Stimulated activated CD4-positive, alpha-beta T cell treated with anti-CD3 and anti-CD28 coated beads, Interleukin-1b, Interleukin-23, amount 100 ng/mL, for 1 hour (primary cell): ENCODE measurements around the gene KLF17.

Source experiments
- DNase-seq, 2 donors: peaks; one replicate each; pipeline ENCODE4 v3.0.0-alpha.2; 2020; ENCODE audit warnings: low read depth in 2 of 2

KLF17 gene, protein sequence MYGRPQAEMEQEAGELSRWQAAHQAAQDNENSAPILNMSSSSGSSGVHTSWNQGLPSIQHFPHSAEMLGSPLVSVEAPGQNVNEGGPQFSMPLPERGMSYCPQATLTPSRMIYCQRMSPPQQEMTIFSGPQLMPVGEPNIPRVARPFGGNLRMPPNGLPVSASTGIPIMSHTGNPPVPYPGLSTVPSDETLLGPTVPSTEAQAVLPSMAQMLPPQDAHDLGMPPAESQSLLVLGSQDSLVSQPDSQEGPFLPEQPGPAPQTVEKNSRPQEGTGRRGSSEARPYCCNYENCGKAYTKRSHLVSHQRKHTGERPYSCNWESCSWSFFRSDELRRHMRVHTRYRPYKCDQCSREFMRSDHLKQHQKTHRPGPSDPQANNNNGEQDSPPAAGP

DNA sequence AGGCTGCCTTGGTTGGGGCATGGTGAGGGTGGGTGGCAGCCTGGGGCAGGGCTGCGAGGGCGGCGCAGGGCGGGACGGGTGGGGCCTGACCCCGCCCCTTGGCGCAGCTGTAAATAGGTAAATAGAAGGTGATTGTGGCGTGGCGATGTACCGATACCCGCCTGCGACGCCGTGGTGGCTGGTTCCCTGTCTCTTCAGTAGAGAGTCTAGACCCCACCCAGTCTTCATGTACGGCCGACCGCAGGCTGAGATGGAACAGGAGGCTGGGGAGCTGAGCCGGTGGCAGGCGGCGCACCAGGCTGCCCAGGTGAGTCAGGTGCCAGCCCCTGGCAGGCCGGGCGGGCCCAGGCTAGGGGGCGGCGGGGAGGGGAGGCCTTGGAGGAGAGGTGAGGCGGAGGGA, at the start of gene KLF17:
Gene KLF17 (plus strand): TSS at position 140 of the 400 bp plus-strand sequence. CDS start 87 bp downstream, at position 227.
- DNase-seq = no peak

DNA sequence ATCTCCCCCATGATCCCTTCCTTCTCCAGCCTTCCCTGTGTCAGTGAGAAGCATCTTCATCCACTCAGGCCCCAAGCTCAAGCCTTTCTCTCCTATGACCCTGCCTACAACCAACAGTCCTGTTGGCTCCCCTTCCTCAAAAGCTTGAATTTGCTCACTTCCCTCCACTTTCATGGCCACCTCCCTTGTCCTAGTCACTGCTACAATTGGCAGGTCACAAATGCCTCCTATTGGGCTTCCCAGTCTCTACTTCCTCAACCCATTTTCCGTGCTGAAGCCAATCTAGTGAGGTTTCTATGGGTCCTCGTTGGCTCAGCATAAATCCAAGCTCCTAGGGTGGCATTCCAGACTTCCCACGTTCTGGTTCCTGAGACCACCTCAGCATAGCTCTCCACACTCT, 47.2 kb upstream of the KLF17 start:
- no peak for DNase-seq

DNA sequence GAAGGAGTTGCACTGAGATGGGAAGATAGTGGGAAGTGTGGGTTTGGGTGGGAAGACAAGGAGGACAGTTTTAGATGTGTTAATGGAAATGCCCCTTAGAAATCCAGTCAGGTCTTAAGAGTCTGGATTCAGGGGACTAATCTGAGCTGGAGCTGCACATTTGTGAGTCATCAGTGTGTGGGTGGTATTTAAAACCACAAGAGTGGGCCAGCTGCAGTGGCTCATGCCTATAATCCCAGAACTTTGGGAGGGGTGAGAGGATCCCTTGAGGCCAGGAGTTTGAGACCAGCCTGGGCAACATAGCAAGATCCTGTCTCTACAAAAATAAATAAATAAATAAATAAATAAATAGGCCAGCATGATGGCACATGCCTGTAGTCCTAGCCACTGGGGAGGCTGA, 46.4 kb upstream of the KLF17 start:
- DNase-seq = no peak

DNA sequence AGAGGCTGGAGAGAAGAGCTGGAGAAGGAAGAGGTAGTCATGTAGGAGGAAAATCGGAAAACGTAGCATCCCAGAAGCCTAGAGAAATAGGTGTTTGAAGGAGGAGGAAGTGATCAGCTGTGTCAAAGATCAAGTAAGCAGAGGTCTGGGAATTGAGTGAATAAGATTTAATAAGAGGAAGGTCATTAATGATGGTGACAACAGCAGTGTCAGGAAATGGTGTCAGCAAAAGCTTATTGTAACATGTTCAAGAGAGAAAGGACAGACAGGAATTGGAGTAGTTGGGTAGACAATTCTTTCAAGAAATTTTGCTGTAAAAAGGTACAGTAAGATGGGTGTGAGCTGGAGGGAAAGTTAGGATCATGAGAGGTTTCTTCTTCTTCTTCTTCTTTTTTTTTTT, 45.8 kb upstream of the KLF17 start:
- no peak for DNase-seq

DNA sequence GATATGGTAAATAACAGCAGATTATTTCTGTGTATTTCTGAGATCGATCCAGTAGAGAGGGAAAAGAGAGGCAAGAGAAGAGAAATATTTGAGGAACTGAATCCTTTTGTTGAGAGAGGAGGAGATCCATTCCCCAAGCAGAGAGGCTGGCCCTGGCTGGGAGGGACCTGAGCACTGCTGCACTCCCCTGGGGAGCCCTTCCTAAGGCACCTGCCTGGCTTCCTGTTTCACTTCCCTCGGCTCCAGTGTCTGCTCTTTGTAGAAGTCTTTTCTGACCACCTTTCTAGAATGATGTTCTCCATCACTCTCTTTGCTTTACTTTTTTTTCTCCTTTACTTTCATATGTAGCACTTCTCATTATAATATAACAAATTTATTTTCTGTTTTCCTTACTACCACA, 45.1 kb upstream of the KLF17 start:
- DNase-seq = no peak

DNA sequence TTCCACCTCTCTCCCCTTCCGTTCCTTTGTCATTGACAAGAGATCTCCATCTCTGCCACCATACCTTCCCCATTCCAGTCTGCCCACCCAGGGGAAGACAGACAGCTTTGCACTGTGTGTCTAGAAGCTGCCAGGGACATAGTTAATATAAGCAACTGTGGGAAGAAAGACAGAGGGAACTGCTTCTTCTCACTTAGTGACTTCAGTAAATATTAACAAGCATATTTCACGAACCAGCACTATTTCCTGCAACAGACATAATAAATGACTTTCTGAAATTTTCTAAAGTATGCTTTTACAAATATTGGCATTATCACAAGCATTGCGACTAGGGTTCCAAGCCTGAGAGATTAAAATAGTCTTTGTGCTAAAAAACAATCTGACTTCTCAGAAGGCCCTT, 44.2 kb upstream of the KLF17 start:
- DNase-seq = no peak

DNA sequence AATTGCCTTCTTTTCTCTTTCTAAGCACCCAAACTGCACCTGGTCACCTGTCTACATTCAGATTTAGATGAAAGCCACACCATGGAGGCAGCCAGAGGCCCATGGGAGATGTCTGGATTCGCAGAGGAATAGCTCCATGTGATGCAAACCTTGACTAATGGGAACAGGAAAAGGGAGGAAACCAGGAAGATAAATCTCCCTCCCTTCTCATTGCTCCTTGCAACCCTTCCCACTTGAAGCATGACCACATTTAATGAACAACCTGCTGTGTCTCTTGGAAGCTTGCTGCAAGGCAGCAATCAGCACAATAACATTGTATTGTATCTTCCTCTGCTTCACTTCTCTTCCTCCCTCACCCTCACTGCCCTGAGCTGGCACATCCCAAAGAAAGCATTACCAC, 42.6 kb upstream of the KLF17 start:
- DNase-seq = no peak

DNA sequence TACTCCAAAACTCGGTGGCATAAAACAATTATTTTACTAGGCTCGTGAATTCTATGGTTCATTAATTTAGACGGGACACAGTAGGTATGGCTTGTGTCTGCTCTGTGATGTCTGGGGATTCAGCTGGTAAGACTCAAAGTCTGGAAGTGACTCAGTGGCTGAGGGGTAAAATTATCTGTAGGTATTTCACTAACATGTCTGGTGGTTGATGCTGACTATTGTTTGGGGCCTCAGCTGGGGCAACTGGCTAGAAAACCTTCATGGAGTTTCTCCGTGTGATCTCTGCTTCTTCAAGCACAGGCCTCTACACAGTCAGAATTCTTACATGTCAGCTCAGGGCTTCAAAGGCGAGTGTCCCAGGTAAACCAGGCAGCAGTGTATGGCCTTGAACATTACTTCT, 41.2 kb upstream of the KLF17 start:
- no peak for DNase-seq

DNA sequence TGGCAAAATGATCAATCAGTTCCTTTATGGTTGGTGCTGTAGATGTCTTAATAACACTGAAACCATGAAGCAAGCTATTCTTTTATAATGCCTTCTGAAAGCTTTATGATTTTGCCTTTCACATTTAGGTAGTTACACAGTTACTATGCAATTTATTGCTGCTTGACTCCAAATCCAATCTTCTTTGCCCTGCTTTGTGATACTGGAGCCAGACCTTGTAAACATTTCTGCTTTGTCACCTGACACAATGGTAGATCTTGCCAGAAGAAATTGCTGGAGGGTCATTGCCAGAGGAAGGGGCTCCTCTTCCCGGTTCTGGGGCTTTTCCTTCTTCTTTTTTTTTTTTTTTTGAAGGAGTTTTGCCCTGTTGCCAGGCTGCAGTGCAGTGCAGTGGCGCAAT, 40.5 kb upstream of the KLF17 start:
- no peak for DNase-seq

DNA sequence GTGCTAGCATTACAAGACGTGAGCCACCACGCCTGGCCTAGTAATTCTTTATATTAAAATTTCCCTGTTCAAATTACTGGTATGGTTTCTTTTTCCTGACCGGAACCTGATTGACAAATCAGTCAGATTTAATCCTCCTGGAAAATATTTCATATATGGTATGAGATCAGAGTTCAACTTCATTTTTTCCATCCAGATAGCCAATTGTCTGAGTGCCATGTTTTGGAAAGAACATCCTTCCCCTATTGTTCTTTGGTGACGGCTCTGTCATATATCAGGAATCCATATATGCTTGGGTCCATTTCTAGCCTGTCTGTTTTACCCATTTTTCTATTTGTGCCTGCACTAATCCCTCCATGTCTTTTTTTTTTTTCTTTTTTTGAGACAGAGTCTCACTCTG, 39.1 kb upstream of the KLF17 start:
- DNase-seq = no peak

DNA sequence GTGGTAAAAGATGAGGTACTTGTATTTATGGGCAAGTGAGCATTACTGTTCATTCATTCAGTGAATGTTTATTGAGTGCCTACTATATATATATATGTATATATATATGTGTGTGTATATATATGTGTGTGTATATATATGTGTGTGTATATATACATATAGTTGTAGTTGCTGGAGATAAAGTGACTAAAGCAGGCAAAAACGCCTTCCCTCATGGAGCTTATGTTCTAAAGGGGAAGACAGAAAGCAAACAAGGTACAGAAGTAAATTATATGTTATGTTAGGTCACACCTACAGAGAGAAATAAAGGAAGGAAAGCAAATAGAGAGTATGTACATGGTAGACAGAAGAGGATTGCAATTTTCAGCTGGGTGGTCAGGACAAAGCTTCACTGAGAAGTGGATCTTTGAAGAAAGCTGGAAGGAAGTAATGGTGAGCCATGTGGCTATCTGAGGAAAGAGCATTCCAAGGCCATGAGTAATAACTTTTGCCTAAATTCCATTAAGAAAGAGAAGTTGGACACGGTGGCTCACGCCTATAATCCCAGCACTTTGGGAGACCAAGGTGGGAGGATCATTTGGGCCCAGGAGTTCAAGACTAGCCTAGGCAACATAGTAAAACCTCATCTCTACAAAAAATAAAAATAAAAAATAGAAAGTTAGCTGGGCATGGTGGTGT, 33.5 kb upstream of the KLF17 start:
- DNase-seq = no peak

DNA sequence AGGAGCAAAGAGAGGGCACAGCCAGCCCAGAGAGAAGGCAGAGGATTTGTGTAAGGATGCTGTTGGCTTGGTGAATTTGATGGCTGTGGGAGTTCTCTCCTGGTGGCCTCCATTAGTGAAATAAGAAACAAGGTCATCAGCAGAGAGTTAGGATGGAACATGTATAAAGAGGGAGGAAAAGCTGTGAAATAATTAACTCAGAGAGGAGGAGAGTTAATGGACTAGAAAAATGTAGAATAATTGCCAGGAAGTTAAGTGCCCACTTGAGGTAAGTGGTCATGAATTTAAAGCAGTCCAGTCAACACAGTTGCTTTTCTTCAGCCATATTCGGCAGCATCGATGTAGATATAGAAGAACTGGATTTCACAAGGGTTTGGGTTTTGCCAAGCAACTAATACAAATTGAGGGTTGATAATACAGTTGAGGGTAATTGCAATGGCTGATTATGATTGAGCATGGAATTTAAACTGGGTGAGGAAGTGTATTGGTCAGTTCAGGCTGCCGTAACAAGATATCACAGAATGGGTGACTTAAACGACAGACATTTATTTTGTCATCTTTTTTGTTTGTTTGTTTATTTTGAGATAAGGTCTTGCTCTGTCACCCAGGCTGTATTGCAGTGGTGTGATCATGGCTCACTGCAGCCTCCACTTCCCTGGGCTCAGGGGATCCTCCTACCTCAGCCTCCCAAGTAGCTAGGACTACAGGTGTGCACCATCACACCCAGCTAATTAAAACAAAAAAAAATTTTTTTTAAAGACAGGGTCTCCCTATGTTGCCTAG, 31.7 kb upstream of the KLF17 start:
- no peak for DNase-seq

DNA sequence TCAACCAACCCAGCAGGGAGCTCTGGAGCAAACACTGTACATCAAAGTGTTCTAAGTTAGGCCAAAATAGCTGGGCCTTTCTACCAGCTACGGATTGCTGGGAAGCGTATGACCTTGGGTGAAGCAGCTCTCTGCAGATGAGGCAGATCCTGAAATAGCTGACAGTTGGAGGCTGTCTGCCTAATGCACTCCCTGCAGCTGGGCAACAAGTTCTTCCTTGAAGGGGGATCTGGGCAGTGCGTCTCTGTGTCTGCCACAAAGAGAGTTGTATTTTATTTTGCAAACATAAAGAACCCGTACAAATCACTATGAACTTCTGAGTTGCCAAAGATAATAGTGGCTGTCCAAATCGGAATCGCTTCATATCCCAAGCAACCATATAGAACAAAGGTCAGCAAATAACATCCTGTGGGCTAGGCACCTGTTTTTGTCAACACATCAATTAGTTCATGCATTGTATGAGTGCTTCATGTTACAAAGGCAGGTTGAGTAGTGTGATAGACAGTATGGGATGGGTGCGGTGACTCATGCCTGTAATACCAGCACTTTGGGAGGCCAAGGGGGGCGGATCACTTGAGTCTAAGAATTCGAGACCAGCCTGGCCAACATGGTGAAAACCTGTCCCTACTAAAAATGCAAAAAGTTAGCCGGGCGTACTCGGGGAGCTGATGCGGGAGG, 29.1 kb upstream of the KLF17 start:
- DNase-seq = no peak

DNA sequence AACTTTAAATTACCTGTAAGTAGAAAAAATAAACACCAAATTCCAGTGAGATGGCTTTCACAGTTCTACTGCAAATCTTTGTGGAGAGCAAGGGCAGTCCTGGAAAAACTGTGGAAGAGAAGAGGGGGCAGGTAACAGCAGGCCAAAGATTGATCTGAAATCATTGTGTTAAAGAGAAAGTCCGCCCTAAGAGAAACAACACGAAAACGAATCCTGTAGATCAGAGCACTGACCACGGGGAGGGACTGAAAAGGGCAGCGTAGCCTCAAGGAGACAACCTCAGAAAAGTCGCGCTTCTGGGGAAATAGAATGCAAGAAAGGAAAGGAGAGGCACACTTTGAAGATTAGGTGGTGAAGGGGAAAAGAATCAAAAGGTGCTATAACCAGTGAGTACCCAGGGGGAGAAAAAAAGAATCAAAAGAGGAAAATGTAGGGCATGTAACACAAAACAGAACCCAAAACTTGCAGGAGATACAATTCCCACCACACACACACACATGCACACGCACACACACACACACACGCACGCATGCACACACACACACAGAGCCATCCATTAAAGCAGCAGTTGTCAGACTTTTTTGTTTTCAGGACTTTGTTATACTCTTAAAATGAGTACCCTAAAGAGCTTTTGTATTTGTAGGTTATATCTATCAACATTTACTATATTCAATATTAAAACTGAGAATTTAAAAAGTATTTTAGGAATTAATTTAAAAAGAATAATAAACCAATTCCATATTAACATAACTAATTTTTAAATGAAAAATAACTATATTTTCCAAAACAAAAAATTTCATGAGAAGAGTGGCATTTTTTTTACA, 28.0 kb upstream of the KLF17 start:
- DNase-seq = no peak

DNA sequence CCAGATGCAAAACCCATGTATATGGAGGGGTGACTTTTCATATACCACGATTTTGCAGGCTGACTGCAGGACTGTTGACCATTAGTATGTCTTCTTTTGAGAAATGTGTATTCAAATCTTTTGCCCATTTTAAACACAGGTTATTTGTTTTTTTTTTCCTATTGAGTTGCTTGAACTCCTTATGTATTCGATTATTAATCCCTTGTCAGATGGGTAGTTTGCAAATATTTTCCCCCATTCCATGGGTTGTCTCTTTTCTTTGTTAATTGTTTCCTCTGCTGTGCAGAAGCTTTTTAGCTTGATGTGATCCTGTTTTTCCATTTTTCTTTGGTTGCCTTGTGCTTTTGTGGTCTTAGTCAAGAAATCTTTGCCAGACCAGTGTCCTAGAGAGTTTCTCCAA, 24.6 kb upstream of the KLF17 start:
- DNase-seq = no peak

DNA sequence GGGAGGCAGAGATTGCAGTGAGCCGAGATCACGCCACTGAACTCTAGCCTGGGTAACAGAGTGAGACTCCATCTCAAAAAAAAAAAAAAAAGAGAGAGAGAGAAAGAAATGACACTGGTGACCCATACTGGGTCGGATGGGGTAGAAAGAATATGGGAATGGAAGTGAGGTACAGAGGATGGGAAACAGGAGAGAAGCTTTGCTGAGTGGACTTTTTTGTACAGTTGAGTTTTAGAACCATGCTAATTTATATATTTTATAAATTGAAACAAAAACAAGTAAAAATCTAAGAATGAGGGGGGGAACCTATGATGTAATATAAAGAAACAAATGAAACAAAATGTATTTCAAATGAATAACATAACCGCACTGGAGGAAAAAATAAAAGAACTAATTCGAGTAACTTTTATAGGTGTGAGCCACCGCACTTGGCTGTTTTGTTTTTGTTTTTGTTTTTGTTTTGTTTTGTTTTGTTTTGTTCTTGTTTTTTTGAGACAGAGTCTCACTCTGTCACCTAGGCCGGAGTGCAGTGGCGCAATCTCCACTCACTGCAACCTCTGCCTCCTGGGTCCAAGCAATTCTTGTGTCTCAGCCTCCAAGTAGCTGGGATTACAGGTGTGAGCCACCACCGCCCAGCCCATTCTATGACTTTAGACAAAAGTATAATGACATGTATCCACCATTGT, 18.3 kb upstream of the KLF17 start:
- no peak for DNase-seq

DNA sequence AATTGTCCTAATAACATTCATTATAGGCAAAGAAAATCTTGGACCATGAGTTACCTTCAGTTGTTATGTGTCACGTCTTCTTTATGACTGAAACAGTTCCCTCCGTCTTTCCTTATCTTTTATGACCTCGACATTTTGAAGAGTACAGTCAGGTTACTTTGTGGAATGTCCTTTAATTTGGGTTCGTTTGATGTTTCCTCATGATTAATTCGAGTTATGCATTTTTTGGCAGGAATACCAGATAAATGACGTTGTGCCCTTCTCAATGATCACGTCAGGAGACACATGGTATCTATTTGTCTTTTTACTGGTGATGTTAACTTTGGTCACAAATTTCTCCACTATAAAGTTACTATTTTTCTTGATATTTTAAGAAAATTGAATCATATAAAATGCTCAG, 17.3 kb upstream of the KLF17 start:
- no peak for DNase-seq

DNA sequence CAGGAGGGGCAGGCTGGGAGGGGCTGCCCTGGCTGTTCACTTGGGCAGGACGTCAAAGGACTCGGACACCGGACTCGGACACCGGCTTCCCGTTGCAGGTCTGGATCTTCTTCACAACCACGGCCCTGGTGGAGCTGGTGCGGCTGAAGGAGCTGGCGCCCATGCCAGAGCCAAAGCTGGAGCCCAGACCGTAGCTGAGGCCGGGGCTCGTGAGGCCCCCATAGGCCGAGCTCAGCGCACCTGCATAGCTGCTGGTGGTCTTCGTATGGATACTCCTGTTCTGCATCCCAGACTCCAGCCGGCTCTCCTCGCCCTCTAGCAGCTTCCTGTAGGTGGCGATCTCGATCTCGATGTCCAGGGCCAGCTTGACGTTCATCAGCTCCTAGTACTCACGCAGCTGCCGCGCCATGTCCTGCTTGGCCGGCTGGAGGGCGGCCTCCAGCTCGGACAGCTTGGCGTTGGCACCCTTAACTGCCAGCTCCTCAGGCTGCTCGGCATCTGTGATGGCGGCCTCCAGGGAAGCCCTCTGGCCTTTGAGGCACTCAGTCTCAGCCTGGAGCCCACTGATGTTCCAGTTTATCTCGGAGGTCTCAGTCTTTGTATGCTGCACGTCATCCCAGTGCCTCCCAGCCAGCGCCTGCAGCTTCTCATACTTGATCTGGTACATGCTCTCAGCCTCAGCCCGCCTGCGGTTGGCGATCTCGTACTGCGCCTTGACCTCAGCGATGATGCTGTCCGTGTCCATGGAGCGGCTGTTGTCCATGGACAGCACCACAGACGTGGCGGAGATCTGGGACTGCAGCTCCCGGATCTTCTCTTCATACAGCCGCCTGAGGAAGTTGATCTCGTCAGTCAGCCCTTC, 15.1 kb upstream of the KLF17 start:
- no peak for DNase-seq

DNA sequence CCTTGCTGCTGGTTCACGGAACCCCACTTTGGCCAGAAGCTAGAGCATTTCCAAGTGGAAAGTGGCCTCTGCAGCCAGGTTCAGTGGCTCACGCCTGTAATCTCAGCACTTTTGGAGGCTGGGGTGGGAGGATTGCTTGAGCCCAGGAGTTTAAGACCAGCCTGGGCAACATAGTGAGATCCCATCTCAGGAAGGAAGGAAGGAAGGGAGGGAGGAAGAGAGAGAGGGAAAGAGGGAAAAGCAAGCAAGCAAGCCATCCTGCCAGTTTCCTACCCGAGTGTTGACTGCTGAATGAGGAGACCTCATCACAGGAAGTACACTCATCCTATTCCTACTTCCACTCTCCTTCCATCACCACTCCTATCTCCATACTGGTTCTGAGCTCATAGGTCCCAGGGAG, 12.8 kb upstream of the KLF17 start:
- DNase-seq = no peak

DNA sequence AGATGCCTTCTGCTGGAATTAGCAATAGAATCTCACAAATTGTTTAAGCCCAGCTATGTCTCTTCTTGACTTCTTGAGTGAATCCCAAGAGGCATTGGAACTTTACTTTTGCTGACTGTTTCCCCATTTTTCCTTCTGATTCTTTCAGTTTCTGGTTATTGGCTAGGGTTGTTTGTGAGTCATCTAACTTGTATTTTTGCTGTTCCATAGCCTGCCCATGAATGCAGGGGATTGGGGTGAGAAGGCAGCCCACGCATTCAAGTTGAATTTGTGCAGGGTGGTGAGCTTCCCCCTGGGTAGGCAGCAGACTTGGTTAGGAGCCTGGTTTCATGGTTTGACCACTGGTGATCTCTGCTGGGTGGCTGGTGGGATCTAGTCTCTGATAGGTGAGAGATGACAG, 10.4 kb upstream of the KLF17 start:
- no peak for DNase-seq
